HG03139 (cell line): Measurements from ENCODE around the gene VIPR2.

Source experiments
- ATAC-seq: cut with Tn5 transposase; IDR thresholded peaks from one replicate; pipeline ENCODE4 v1.9.1; 2021; ENCODE audit not compliant: unreplicated experiment

The VIPR2 gene

GRCh38 chr7:159047536-159047935 lies 97.1 kb downstream of the VIPR2 start:
- ATAC-seq: no peak

DNA sequence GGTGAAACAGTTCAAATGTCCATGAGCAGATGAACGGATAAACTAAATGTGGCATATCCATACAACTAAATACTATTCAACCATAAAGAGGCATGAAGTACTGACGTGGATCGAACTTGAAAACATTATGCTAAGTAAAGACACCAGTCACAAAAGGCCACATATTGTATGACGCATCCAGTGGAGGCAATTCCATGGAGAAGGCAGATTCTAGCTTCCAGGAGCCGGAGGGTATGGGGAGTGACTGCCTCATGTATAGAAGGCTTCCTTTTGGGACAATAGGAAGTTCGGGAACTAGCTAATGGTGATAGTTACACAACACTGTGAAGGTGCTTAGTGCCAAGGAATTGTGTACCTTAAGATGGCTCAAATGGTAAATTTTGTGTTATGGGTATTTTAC lies 98.4 kb downstream of the VIPR2 start:
- ATAC-seq: no peak

GRCh38 chr7:159045839-159046238 lies 98.8 kb downstream of the VIPR2 start:
- no peak for ATAC-seq

DNA sequence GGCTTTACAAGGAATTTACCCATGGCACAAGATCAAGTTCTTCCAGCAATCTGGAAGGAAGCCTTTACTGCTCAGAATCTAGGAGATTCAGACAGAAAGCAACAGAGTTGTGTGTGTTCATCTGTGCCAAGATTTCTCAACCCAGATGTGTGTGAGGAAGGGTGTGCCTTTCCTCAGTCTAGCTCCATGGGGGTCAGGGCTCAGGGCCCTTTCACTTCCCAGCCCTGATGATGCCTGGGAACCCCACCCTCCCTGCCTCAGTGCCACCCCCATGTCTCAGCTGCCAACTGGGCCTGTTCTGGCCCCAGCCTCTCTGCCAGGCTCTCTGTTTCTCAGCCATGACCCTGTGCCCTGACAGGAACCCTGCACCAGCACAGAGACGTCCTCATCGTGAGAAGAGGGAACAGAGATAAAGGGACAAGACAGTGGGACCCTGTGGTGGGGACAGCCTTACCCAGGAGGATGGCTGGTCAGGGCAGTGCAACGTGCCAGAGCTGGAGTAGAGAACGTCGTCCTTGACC lies 102.0 kb downstream of the VIPR2 start:
- no peak for ATAC-seq

GRCh38 chr7:159042103-159042502 lies 102.6 kb downstream of the VIPR2 start:
- no peak for ATAC-seq

- no peak for ATAC-seq
Measured at GRCh38 chr7:159040912-159041711, 103.6 kb downstream of the VIPR2 start.

DNA sequence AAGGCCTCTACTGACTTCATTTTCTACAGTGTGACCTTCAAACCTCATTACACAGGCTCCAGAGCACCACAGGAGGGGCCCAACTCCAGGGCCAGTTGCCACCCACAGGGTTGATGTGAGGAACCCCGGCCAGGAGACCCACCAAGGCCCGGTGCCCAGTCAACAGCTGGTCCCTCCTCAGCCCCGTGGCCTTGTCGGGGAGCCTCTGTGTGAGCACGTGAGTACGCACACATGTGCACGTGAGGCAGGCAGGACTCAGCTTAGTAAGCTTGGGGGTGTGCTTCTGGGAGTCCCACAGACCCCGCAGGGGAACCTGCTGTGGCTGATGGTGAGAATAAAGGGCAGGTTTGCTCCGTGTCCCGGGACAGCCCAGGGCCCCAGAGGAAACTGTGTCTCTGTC lies 104.5 kb downstream of the VIPR2 start:
- ATAC-seq: no peak

DNA sequence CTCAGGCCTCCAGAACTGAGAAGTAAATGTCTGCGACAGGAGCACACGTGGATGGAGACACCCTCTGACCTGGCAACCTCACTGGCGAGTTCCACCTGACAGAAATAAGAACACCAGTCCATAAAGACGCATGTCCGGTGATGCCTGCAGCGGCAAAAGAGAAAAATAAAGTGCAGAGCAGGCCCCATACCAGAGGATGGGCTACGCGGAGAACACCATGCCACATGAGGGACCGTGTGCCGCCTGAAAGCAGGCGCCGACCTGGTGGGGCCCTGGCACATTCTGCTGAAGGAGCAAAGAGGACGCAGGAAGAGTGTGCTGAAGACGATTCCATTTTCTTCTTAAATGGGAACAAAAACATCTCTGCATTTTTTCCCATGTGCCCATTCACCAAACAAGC lies 105.0 kb downstream of the VIPR2 start:
- no peak for ATAC-seq

GRCh38 chr7:159038066-159038465 lies 106.6 kb downstream of the VIPR2 start:
- no peak for ATAC-seq

GRCh38 chr7:159036916-159037605 lies 107.6 kb downstream of the VIPR2 start:
- no peak for ATAC-seq

DNA sequence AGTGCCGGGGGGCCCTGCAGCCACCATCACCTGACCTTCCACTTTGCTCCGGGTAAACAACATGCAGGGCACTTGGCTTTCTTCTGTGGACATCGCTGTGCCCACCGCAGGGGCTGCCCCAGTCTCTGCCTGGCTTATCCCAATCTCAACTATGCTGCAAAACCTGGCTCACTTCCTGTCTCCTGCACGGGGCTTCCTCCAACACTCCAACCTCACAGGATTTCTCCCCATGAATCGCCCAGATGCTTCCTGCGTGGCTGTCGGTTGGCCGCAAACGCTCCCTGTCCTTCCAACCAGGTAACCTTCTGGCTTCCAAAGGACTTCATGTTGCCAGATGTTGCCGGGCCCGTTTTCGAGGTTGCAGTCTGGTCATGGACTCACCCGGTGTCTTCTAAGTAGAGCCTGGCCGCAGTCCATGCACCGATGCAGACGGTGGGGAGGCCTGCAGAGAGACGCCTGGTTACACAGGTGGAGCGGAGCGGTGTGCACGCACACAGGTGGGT lies 109.0 kb downstream of the VIPR2 start:
- no peak for ATAC-seq

- ATAC-seq: no peak
Measured at GRCh38 chr7:159034988-159035387, 109.7 kb downstream of the VIPR2 start.

DNA sequence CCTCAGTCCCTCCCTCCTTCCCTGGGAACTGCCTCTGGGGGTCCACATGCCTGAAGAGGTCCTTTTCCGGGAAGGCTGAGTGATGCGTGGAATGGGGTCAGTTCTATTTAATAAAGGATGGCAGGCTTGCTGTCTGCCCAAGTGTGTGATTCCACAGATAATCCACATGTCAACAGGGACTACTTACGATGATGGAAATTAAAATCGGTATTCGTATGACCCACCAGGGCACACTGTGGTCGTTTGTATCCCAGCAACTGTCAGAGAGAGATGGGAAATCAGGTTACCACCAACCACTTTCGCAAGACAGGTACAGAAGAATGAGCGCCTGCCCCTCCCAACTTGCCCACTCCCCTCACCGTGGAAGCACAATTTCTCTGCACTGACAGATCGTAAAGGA lies 110.3 kb downstream of the VIPR2 start:
- ATAC-seq: no peak

GRCh38 chr7:159033956-159034355 lies 110.7 kb downstream of the VIPR2 start:
- no peak for ATAC-seq

DNA sequence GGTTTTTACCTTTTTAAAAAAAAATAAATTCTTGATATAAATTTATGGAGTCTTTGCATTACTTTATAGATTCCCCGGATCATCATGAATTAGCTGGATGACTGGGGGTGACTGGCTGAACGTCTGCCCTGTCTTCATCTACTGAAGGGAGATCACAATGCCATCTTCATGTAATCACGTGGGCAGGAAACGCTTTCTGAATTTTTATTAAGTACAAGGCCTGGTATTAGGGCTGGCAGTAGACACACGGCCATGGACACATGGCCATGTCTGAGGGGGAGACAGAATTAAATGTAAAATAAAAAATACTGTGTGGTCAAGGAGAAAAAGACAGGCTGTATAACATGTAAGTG lies 111.2 kb downstream of the VIPR2 start:
- no peak for ATAC-seq

- no peak for ATAC-seq
Measured at GRCh38 chr7:159032753-159033472, 111.8 kb downstream of the VIPR2 start.

- no peak for ATAC-seq
Measured at GRCh38 chr7:159032322-159032721, 112.3 kb downstream of the VIPR2 start.

- no peak for ATAC-seq
Measured at GRCh38 chr7:159031750-159032149, 112.9 kb downstream of the VIPR2 start.

GRCh38 chr7:159031135-159031701 lies 113.4 kb downstream of the VIPR2 start:
- ATAC-seq: no peak

DNA sequence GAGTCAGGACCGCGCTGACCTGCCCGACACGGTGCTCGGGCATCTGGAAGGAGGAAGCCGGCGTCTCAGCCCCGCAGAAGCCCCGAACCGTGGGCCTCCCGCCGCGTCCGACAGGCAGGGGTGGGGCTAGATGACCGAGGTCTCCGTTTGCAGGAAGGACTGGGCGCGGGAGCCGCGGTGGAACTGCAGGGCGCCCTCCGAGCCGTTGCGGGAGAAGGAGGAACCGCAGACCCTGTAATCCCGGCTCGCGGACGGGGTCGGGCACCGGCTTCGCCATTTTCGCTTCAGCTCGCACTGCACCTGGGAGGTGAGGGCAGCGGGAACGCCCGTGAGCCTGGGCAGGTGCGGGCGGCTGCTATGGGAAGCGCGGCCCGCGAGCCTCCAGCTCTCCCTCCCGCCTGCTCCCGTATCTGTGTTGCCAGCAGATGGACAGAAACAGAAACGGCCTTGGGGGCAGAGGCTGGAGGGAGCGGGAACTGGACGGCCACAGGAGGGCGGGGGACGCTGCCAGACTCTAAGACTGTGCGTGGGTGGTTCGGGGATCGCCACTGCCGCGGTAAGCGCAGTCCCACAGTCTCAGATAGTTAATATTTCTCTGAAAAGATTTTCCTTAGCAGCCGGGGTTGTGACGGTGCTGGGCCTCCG lies 114.1 kb downstream of the VIPR2 start:
- no peak for ATAC-seq
